ENCODE results near the gene CASP7. TPM values are rescaled to one million over a fixed set of nuclear protein-coding genes. Genes with fewer than 3 reads are reported as not detected.

Gene CASP7
- total and polyA plus RNA-seq, 4 donors: 8.8 to 25.0 (median 11.4) TPM

GRCh38 chr10:113646336-113647201 lies 33.1 kb upstream of the CASP7 start:
- WGBS: 87% methylated on average over 10 of the region's 10 CpGs
- H3K9me3 ChIP-seq (ENCODE audit: control insufficient read depth in 4 of 4, low read length in 3 of 4): no peaks in the 10 kb centered on the region
- H3K27me3 ChIP-seq (ENCODE audit: control insufficient read depth in 4 of 4, insufficient read depth in 4 of 4, low read length in 3 of 4): no peaks in the 10 kb centered on the region
- peaks cover 2 to 19% (median 14%) of the 10 kb centered on the region in 4 donors for H3K4me1 ChIP-seq (ENCODE audit: control insufficient read depth in 4 of 4, insufficient read depth in 4 of 4, low read length in 3 of 4)
- no peak for TF ChIP-seq HNF4A (conservative IDR thresholded peaks at IDR 0.05)
- no peak for TF ChIP-seq FOXA2 (IDR thresholded peaks at IDR 0.05)
- H3K36me3 ChIP-seq (ENCODE audit: control insufficient read depth in 4 of 4, insufficient read depth in 3 of 4, low read depth in 1 of 4, low read length in 3 of 4): no peaks in the 10 kb centered on the region
- H3K4me3 ChIP-seq (ENCODE audit: low read depth in 1 of 3, low read length in 3 of 3): no peak overlapping the region
- DNase-seq (ENCODE audit: low spot score): no peak
- H3K27ac ChIP-seq (ENCODE audit: low read depth in 1 of 2, low read length in 2 of 2): no peak overlapping the region
- H3K9ac ChIP-seq (ENCODE audit: low read depth in 1 of 2, low read length in 2 of 2): no peak overlapping the region

- H3K27me3 ChIP-seq (ENCODE audit: control insufficient read depth in 4 of 4, insufficient read depth in 4 of 4, low read length in 3 of 4): no peaks in the 10 kb centered on the region
- 90% methylated on average over 3 of the region's 3 CpGs for WGBS
- H3K4me1 ChIP-seq (ENCODE audit: control insufficient read depth in 4 of 4, insufficient read depth in 4 of 4, low read length in 3 of 4): peaks cover 2 to 23% (median 17%) of the 10 kb centered on the region in 4 donors
- no peak overlapping the region for H3K4me3 ChIP-seq (ENCODE audit: low read depth in 1 of 3, low read length in 3 of 3)
- H3K36me3 ChIP-seq (ENCODE audit: control insufficient read depth in 4 of 4, insufficient read depth in 3 of 4, low read depth in 1 of 4, low read length in 3 of 4): no peaks in the 10 kb centered on the region
- no peak overlapping the region for H3K27ac ChIP-seq (ENCODE audit: low read depth in 1 of 2, low read length in 2 of 2)
- no peak overlapping the region for H3K9ac ChIP-seq (ENCODE audit: low read depth in 1 of 2, low read length in 2 of 2)
- H3K9me3 ChIP-seq (ENCODE audit: control insufficient read depth in 4 of 4, low read length in 3 of 4): no peaks in the 10 kb centered on the region
- TF ChIP-seq RAD21 (IDR thresholded peaks at IDR 0.05): no peak
- TF ChIP-seq FOXA2 (IDR thresholded peaks at IDR 0.05): no peak
- no peak for TF ChIP-seq FOXA1 (IDR thresholded peaks at IDR 0.05)
- TF ChIP-seq, protein P1, sequence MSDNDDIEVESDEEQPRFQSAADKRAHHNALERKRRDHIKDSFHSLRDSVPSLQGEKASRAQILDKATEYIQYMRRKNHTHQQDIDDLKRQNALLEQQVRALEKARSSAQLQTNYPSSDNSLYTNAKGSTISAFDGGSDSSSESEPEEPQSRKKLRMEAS (IDR thresholded peaks at IDR 0.05): no peak
- no peak for TF ChIP-seq TAF1 (conservative IDR thresholded peaks at IDR 0.05)
- TF ChIP-seq YY1 (IDR thresholded peaks at IDR 0.05): no peak
- TF ChIP-seq, protein P2, sequence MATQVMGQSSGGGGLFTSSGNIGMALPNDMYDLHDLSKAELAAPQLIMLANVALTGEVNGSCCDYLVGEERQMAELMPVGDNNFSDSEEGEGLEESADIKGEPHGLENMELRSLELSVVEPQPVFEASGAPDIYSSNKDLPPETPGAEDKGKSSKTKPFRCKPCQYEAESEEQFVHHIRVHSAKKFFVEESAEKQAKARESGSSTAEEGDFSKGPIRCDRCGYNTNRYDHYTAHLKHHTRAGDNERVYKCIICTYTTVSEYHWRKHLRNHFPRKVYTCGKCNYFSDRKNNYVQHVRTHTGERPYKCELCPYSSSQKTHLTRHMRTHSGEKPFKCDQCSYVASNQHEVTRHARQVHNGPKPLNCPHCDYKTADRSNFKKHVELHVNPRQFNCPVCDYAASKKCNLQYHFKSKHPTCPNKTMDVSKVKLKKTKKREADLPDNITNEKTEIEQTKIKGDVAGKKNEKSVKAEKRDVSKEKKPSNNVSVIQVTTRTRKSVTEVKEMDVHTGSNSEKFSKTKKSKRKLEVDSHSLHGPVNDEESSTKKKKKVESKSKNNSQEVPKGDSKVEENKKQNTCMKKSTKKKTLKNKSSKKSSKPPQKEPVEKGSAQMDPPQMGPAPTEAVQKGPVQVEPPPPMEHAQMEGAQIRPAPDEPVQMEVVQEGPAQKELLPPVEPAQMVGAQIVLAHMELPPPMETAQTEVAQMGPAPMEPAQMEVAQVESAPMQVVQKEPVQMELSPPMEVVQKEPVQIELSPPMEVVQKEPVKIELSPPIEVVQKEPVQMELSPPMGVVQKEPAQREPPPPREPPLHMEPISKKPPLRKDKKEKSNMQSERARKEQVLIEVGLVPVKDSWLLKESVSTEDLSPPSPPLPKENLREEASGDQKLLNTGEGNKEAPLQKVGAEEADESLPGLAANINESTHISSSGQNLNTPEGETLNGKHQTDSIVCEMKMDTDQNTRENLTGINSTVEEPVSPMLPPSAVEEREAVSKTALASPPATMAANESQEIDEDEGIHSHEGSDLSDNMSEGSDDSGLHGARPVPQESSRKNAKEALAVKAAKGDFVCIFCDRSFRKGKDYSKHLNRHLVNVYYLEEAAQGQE (IDR thresholded peaks at IDR 0.05): no peak
- TF ChIP-seq NR2F2 (IDR thresholded peaks at IDR 0.05): no peak
- no peak for TF ChIP-seq EGR1 (IDR thresholded peaks at IDR 0.05; ENCODE audit: low read depth in 2 of 2)
- TF ChIP-seq HNF4A (conservative IDR thresholded peaks at IDR 0.05): no peak
- TF ChIP-seq ATF3 (IDR thresholded peaks at IDR 0.05): no peak
- no peak for TF ChIP-seq SP1 (IDR thresholded peaks at IDR 0.05)
- TF ChIP-seq ZBTB33 (IDR thresholded peaks at IDR 0.05): no peak
- TF ChIP-seq JUND (IDR thresholded peaks at IDR 0.05): no peak
- no peak for TF ChIP-seq RXRA (IDR thresholded peaks at IDR 0.05)
- DNase-seq (ENCODE audit: low spot score): no peak
Measured at GRCh38 chr10:113647812-113648211, 31.9 kb upstream of the CASP7 start.

Data from liver (tissue), 9 donors.